ENCODE data around the gene IL1R1.
A peak's percentile ranks its signal among the peaks of the same experiment; 100 is the strongest.

The IL1R1 gene

DNA sequence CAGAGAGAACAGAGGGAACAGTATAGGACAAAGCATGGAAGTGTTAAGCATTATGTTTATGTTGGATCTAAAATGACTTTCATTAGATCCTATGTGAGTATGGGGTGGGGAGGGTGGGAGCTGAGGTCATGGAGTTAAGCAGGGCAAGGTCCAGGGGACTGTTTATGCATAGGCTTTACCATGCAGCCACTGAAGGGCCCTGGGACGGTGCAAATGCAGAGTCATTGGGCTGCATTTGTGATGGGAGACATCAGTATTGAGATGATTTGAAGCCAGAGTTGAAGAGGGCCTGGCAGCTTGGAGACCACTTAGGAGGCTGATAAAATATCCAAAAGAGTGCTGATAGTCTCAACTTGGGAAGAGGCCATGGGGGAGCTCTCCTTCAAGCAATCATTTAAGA is 66.9 kb downstream of the IL1R1 start:
- no peak for DNase-seq

DNA sequence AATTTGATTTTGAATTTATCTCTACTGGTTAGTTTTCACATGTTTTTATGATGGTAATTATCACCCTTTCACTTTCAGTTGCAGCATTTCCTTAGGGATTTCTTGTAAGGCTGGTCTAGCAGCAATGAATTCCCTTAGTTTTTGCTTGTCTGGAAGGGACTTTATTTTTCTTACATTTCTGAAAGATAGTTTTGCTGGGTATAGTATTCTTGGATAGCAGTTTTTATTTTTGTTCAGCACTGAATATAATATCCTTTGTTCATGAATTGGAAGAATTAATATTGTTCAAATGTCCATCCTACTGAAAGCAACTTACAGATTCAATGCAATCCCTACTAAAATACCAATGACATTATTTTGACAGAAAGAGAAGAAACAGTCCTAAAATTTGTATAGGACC is 74.5 kb downstream of the IL1R1 start:
- DNase-seq, result no peak

DNA sequence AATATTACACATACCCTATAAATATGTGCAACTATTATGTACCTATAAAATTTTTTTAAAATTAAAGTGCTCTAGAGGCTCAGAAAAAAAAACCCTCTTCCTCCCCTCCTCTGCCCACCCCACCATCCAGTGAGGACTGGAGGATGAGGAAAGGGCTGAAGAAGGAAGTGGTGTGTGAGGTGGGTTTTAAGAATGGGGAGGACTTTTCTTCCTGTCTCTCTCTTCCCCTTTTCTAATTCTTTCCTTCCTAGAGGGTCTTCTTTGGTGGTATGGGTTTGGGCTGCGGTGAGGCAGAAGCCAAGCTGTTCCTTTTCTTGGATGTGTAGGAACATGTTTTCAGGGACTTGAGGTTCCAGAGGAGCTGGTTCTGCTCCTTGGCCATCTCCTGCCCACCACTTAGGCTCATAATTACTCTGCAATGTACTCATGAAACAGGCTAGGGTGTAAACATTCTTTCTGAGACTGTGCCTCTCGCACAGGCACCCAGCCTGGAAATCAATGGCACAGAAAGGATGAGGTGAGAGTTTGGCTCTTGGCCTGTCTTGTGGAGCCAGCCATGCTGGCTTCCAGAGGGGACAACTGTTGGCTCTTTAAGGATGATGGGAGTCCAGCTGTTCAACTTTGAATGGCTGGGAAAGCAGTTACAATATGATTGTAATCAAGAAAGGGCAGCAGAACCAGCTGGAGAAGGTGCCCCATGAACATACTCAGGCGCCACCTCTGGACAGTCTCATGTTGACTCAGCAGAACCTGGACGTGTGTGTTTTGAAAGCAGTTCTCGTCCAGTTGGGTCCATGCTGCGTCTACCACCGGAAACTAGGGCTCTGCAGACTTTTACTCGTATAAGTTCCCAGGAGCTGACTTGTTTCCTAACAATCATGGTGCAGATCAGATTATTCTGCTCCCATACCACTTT is 82.5 kb downstream of the IL1R1 start:
- no peak for DNase-seq

DNA sequence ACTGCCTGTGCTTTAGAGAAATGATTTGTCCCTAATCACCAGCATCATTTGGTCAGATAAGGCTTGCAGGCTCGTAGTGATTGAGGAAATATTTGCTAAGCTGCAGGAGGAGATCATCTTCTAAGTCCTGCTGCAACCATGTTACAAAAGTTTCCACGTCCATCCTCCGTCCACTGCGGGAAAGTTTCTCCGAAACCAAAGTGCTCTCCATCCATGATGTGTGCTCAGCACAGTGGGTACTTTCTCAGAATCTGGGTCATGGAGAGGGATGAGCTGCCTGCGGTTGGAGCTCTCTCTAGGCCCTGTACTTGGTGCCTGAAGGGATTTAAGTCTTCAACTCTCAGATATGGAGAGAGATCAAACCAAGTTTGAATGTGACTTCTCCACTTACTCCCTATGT is 83.6 kb downstream of the IL1R1 start:
- DNase-seq, result no peak

DNA sequence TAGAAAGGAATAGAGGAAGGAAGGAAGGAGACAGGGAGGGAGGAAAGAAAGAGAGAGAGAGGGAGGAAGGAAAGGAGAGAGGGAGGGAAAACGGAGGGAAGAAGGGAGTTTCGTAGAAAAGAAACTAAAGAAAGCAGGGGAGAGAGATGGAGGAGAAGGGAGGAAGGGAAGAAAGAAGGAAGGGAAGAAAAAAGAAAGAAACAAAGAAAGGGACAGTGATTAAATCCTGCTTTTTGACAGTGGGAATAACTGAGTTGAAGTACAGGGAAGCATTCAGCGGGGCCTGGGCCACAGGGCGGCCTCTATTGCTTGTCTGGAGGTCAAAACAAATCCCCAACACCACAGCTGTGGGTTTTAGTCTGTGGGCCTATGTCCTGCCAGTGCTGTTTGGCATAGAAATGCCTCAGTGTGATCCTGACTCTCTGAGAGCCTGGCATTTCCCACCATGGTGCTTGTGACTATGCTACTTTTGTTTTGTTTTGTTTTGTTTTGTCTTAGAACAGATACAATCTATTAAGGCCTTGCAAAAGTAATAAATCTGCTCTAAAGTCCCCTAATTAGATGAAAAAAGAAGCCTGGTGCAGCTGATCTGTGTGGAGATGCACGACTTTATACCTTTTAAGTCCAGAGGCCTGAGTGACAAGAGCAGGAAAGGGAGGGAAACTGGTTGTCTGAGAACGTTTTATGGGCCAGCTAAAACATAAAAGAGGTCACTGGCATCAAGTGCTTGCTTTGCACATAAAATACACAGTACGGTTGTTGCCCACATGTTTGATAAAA is 84.3 kb downstream of the IL1R1 start:
- DNase-seq, result peak; percentile 55

DNA sequence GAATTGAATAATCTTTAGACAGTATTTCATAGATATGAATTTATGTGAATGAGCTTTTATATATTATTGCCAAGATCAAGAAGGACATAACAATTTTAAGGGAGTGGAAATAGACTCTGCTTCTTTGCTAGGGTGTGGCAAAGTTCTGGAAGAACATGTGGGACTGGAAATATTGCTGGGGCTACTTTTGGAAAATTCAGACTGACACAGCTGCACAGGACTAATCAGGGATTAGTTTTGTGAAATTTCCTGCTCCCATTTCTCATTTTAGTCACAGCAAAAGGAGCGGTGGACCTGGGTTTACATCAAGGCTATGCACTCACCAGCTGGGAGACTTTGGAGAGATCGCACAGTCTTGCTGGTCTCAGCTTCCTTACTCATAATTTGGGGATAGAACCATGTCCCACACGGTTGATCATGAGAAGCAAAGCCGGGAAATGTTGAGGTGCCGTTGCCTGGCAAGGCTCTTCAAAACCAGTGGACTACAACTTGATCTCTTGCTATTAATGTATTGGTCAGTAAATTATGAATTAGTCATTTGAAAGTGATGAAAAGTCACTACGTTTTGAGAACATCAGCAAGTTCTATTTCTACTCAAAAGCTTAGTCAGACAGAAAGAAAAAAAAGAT is 86.7 kb downstream of the IL1R1 start:
- DNase-seq, result no peak
